ENCODE results near the gene CSRNP3. TPM values are rescaled to one million over a fixed set of nuclear protein-coding genes. Genes with fewer than 3 reads are reported as not detected.

Gene CSRNP3
- total RNA-seq, 2 donors from 2014 or later: 2.3 to 5.9 TPM

GRCh38 chr2:165462443-165462842 lies 7.1 kb upstream of the CSRNP3 start:
- intact Hi-C loops (cut with DNase I): no loop called here
- Histone ChIP-seq H3K4me3 (no peak overlapping the region), H3K27ac (no peak overlapping the region), H3K27me3 (no peaks in the 10 kb centered on the region), H3K4me1 (no peaks in the 10 kb centered on the region), H3K36me3 (replicated peaks in 1 of 2; ENCODE audit: insufficient read depth in 1 of 2, low read depth in 2 of 2) (no peaks in the 10 kb centered on the region), H3K9me3 (no peaks in the 10 kb centered on the region)
- ATAC-seq (no peak), DNase-seq (no peak)
- TF ChIP-seq POLR2A (IDR thresholded peaks at IDR 0.05): no peak
- no peak for TF ChIP-seq CTCF (IDR thresholded peaks at IDR 0.05)
- WGBS, 2 donors: 61 to 71% methylated on average over 3 of the region's 3 CpGs

- Histone ChIP-seq H3K27ac (no peak overlapping the region), H3K9me3 (no peaks in the 10 kb centered on the region), H3K27me3 (no peaks in the 10 kb centered on the region), H3K4me3 (no peak overlapping the region), H3K36me3 (replicated peaks in 1 of 2; ENCODE audit: insufficient read depth in 1 of 2, low read depth in 2 of 2) (no peaks in the 10 kb centered on the region), H3K4me1 (no peaks in the 10 kb centered on the region)
- DNase-seq (no peak), ATAC-seq (no peak)
- 93% methylated on average over 2 of the region's 2 CpGs for WGBS, 2 donors
- intact Hi-C loops (cut with DNase I): no loop called here
- TF ChIP-seq CTCF (IDR thresholded peaks at IDR 0.05) (no peak), POLR2A (IDR thresholded peaks at IDR 0.05) (no peak)
Observed at GRCh38 chr2:165466386-165466785, 3.1 kb upstream of the CSRNP3 start.

GRCh38 chr2:165467921-165468320 lies 1.6 kb upstream of the CSRNP3 start:
- no peaks in the 10 kb centered on the region for H3K4me1 ChIP-seq
- no peak for ATAC-seq
- no peak for DNase-seq
- no peak overlapping the region for H3K4me3 ChIP-seq
- no peaks in the 10 kb centered on the region for H3K27me3 ChIP-seq
- no peaks in the 10 kb centered on the region for H3K36me3 ChIP-seq (replicated peaks in 1 of 2; ENCODE audit: insufficient read depth in 1 of 2, low read depth in 2 of 2)
- WGBS, 2 donors: 98% methylated on average over 3 of the region's 3 CpGs
- no peaks in the 10 kb centered on the region for H3K9me3 ChIP-seq
- H3K27ac ChIP-seq: no peak overlapping the region
- intact Hi-C loops (cut with DNase I): no loop called here
- TF ChIP-seq CTCF (IDR thresholded peaks at IDR 0.05): no peak
- TF ChIP-seq POLR2A (IDR thresholded peaks at IDR 0.05): no peak

GRCh38 chr2:165470361-165470760 lies 863 bp downstream of the CSRNP3 start:
- ATAC-seq: no peak
- Histone ChIP-seq H3K4me3 (peak overlapping the region in 1 of 2 donors; percentile 46), H3K4me1 (no peaks in the 10 kb centered on the region), H3K36me3 (replicated peaks in 1 of 2; ENCODE audit: insufficient read depth in 1 of 2, low read depth in 2 of 2) (no peaks in the 10 kb centered on the region), H3K27ac (peak overlapping the region in 1 of 4 donors; percentile 53), H3K9me3 (no peaks in the 10 kb centered on the region), H3K27me3 (no peaks in the 10 kb centered on the region)
- intact Hi-C loops (cut with DNase I): no loop called here
- no peak for DNase-seq
- no peak for TF ChIP-seq POLR2A (IDR thresholded peaks at IDR 0.05)
- no peak for TF ChIP-seq CTCF (IDR thresholded peaks at IDR 0.05)

GRCh38 chr2:165471349-165471950 lies 2.0 kb downstream of the CSRNP3 start:
- no peaks in the 10 kb centered on the region for H3K9me3 ChIP-seq
- H3K4me1 ChIP-seq: no peaks in the 10 kb centered on the region
- H3K36me3 ChIP-seq (replicated peaks in 1 of 2; ENCODE audit: insufficient read depth in 1 of 2, low read depth in 2 of 2): no peaks in the 10 kb centered on the region
- H3K4me3 ChIP-seq: no peak overlapping the region
- no peak overlapping the region for H3K27ac ChIP-seq
- no peak for DNase-seq
- no peaks in the 10 kb centered on the region for H3K27me3 ChIP-seq
- TF ChIP-seq CTCF (IDR thresholded peaks at IDR 0.05) (no peak), POLR2A (IDR thresholded peaks at IDR 0.05) (no peak)
- WGBS, 2 donors: 24 to 25% methylated on average over 1 of the region's 1 CpG
- intact Hi-C loops (cut with DNase I): no loop called here
- no peak for ATAC-seq
